Thymus (tissue), 11 donors: ENCODE results near the gene MTMR3. TPM values are rescaled to one million over a fixed set of nuclear protein-coding genes. Genes with fewer than 3 reads are reported as not detected.

ENCODE experiments used
- DNase-seq, 9 donors: peaks; one replicate each; pipeline ENCODE4 v3.0.0-alpha.2; 2013; ENCODE audit warnings: low spot score in 9 of 9, low read depth in 6 of 9, missing footprints in 1 of 9
- H3K27ac ChIP-seq, 2 donors: one replicate each; pipeline ENCODE4 v1.5.1; 2013; ENCODE audit warnings: control low read depth in 1 of 2, low read depth in 1 of 2, low read length in 1 of 2, mild to moderate bottlenecking in 1 of 2, moderate library complexity in 1 of 2
- H3K27me3 ChIP-seq, 2 donors: one replicate each; pipeline ENCODE4 v1.5.1; 2013; ENCODE audit warnings: low read length in 1 of 2; ENCODE audit not compliant: control insufficient read depth in 2 of 2, insufficient read depth in 1 of 2
- H3K36me3 ChIP-seq, 2 donors: one replicate each; pipeline ENCODE4 v1.5.1; 2013; ENCODE audit warnings: low read length in 1 of 2, mild to moderate bottlenecking in 1 of 2, moderate library complexity in 1 of 2; ENCODE audit not compliant: control insufficient read depth in 2 of 2, insufficient read depth in 2 of 2
- H3K4me1 ChIP-seq, 2 donors: one replicate each; pipeline ENCODE4 v1.5.1; 2013; ENCODE audit warnings: low read length in 2 of 2; ENCODE audit not compliant: control insufficient read depth in 2 of 2, insufficient read depth in 2 of 2
- H3K4me3 ChIP-seq, 2 donors: one replicate each; pipeline ENCODE4 v1.5.1; 2013; ENCODE audit warnings: low read length in 2 of 2, control low read depth in 1 of 2, mild to moderate bottlenecking in 1 of 2
- H3K9me3 ChIP-seq, 2 donors: one replicate each; pipeline ENCODE4 v1.5.1; 2013; ENCODE audit warnings: low read length in 1 of 2, mild to moderate bottlenecking in 1 of 2; ENCODE audit not compliant: control insufficient read depth in 2 of 2, insufficient read depth in 1 of 2
- WGBS: extraction: QIAGEN DNeasy Blood & Tissue Kit; methylation state at CpG from one replicate; pipeline ENCODE4 v1.1.7; 2013; 5-methylcytosine and 5-hydroxymethylcytosine counted together
- polyA plus RNA-seq: library from polyadenylated mRNA; stranded (reverse); fragments of 200-250 nt; gene quantifications from one replicate; pipeline ENCODE4 v1.2.3, GENCODE V29; 2013
- total RNA-seq: library from RNA; stranded (reverse); fragments of 120-200 nt; gene quantifications from one replicate; pipeline ENCODE4 v1.2.4, GENCODE V29; 2013
- donor health status: healthy.

The MTMR3 gene
- total and polyA plus RNA-seq, 2 donors: 14.8 to 16.4 TPM

DNA sequence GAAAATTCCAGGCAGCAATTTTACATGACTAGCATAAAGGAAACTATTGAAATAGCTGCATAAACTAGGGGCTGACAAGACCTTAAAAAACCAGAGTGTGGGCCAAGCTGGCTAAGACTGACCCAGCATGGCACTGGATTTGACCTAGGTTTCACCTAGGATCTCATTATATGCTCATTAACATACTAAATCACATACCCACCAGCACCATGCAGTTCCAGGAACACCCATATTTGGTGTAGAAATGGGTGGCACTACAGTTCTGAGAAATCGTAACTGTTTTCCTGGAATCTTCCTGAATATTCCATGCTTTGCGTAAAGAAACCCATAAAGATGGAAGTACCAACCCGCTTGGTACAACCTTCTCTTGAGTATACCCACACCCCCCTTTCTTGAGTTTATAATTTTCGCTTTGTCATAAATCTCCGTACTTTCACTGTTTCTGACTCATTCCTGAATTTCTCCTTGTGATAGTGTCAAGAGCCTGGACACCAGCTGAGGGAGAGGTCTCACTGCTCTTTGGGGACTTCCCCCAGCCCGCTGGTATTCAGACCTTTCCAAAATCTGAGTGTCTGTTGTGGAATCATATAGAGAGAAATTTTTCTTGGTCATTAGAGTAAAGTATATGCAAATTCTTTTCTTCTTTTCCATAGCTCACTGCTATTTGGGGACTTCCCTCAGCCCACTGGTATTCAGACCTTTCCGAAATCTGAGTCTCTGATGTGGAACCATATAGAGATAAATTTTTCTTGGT is 55.1 kb downstream of the MTMR3 start:
- no peaks in the 10 kb centered on the region for H3K36me3 ChIP-seq
- WGBS: 95% methylated on average over 7 of the region's 7 CpGs
- H3K27ac ChIP-seq: no peak overlapping the region
- no peaks in the 10 kb centered on the region for H3K27me3 ChIP-seq
- peaks cover 0 to 5% of the 10 kb centered on the region in 2 donors for H3K9me3 ChIP-seq
- no peaks in the 10 kb centered on the region for H3K4me1 ChIP-seq
- H3K4me3 ChIP-seq: no peak overlapping the region
- DNase-seq: no peak

DNA sequence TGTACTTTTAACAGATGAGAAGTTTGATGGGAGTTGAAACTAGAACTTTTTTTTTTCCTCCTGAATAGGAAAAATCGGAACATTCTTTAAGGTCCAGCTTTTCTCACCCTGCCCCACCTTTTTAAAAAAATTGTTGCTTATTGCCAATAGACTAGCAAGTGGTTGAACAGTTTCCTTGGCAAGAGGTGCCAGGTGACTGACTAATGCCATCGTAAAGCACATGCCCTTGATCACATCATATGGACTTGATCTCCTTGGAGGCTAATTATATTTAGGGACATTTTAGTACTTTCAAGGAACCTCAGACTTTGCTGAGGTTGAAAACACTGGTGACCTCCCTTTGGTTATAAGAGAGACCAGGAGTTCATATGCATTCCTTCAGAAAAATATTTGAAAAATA is 57.6 kb downstream of the MTMR3 start:
- Histone ChIP-seq H3K4me1 (peaks cover 0 to 2% of the 10 kb centered on the region in 2 donors), H3K9me3 (peaks cover 0 to 5% of the 10 kb centered on the region in 2 donors), H3K36me3 (no peaks in the 10 kb centered on the region), H3K4me3 (no peak overlapping the region), H3K27ac (no peak overlapping the region), H3K27me3 (no peaks in the 10 kb centered on the region)
- 100% methylated on average over 2 of the region's 2 CpGs for WGBS
- DNase-seq: no peak

DNA sequence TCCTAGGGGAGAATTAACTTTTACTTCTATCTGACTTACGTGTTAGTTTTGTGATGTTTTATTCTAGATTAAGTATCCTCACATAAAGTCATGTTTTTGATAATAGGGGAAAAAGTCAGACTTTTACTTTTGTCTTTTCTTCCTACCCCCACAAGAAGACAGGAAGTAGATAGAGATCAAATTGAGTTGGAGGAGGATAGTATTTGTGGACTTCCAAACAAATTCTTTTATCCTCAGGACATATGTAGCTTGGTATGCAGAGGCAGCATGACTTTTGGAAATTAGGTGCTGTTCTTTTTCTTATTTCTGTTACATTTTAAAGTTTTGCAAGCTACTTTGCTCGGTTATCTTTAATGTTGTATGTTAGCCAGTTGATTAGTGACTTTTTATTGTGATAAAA is 61.4 kb downstream of the MTMR3 start:
- 91% methylated on average over 2 of the region's 2 CpGs for WGBS
- no peaks in the 10 kb centered on the region for H3K27me3 ChIP-seq
- H3K4me1 ChIP-seq: peaks cover 0 to 2% of the 10 kb centered on the region in 2 donors
- no peak overlapping the region for H3K27ac ChIP-seq
- no peaks in the 10 kb centered on the region for H3K36me3 ChIP-seq
- H3K4me3 ChIP-seq: no peak overlapping the region
- peaks cover 0 to 5% of the 10 kb centered on the region in 2 donors for H3K9me3 ChIP-seq
- DNase-seq: no peak

DNA sequence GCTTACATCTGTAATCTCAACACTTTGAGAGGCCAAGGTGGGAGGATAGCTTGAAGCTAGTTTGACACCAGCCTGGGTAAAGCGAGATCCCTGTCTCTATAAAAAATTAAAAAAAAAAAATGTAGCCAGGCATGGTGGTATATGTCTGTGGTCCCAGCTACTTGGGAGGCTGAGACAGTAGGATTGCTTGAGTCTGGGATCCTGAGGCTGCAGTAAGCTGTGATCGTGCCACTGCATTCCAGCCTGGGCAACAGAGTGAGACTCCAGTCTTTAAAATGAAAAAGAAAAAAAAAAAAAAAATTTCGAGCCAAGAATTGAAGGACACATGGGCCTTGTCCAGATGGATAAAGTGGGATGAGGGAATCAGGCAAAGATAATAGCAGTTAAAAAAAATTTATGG is 62.5 kb downstream of the MTMR3 start:
- no peak overlapping the region for H3K4me3 ChIP-seq
- no peaks in the 10 kb centered on the region for H3K27me3 ChIP-seq
- H3K36me3 ChIP-seq: no peaks in the 10 kb centered on the region
- no peak overlapping the region for H3K27ac ChIP-seq
- H3K9me3 ChIP-seq: peaks cover 0 to 5% of the 10 kb centered on the region in 2 donors
- DNase-seq: no peak
- H3K4me1 ChIP-seq: peaks cover 0 to 2% of the 10 kb centered on the region in 2 donors
- WGBS: 97% methylated on average over 3 of the region's 3 CpGs

DNA sequence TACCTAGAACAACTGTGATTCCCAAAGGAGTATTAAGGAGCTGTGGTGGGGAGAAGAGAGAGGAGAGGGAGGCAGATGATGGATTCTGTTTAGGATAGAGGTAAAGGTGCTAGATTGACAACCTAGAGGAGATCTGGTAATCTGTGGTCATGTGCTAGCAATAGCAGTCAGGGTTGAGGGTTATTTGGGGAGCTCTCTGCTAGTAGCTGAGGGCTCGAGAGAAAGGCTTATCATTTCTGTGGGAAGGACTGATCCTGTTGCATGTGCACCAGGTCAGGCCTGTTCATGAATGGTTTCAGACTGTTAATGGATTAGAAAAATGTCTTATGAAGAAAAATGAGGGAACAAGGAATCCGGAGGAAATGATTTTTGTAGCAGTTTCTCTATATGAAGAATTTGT is 63.2 kb downstream of the MTMR3 start:
- H3K27me3 ChIP-seq: no peaks in the 10 kb centered on the region
- no peak overlapping the region for H3K4me3 ChIP-seq
- DNase-seq: no peak
- H3K27ac ChIP-seq: no peak overlapping the region
- H3K9me3 ChIP-seq: peaks cover 0 to 5% of the 10 kb centered on the region in 2 donors
- no peaks in the 10 kb centered on the region for H3K36me3 ChIP-seq
- WGBS: 93% methylated on average over 2 of the region's 2 CpGs
- peaks cover 0 to 2% of the 10 kb centered on the region in 2 donors for H3K4me1 ChIP-seq

DNA sequence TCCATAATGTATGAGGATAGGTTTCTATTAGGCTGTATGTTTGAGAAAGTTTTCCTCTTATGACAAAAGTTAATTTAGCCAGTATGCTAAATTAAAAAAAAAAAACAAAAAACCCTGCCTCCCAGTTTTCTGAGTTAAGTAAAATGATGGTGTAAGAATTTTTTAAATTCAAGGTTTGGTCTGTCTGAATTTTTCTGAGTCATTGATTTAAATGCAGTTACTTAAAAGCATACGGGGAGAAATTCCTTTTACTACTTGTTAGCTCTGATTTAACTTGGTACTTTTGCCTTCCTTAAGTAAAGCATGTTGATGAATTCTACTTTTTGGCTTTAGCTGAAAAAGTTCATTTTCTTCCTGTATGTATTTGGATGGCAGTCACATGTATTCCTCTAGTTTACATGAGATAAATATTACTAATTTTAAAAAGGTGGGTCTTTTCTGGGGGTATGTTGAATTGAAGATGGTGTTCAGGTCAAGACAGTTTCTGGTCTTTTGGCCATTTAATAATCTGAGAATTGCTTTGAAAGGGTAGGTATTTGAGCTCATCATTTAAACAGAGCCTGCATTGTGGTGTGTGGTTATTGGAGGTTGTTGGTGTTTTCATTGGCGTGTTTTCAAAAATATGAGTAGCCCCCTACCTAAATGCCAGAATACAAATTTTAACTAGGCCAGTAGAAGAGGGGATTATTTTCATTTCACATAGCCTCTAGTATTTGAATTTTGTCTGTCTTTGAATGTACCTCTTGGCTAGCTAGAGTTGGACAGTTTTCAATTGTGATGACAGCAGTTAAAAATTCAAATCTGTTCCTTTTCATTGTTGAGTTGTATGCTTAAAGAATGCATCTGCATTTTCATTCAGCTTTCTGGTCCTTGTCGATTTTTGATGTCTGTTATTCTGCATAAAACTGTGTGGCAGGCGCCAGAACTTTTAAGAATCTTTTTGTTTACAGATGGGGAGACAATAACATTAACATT is 64.7 kb downstream of the MTMR3 start:
- no peak overlapping the region for H3K27ac ChIP-seq
- H3K4me1 ChIP-seq: peaks cover 0 to 2% of the 10 kb centered on the region in 2 donors
- 89% methylated on average over 4 of the region's 4 CpGs for WGBS
- DNase-seq: no peak
- H3K36me3 ChIP-seq: no peaks in the 10 kb centered on the region
- H3K27me3 ChIP-seq: no peaks in the 10 kb centered on the region
- no peak overlapping the region for H3K4me3 ChIP-seq
- no peaks in the 10 kb centered on the region for H3K9me3 ChIP-seq

DNA sequence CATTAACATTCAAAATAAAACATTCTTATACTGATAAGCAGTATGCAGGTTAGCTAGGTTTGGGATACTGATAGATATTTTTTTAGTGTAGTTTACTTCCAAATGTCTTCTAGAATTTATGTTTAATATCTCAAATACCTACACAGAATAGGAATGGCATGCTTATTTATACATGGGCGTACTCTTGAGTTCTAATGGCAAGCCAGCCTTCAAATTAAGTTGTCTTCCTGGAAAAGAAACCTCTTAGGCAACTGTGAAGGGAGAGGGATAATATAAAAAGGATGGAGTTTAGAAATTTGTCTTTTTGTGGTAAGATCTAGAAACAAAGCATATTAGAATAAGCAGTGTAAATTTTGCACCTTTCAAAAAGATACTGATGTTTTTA is 65.4 kb downstream of the MTMR3 start:
- Histone ChIP-seq H3K4me1 (peaks cover 0 to 2% of the 10 kb centered on the region in 2 donors), H3K27ac (no peak overlapping the region), H3K9me3 (no peaks in the 10 kb centered on the region), H3K36me3 (no peaks in the 10 kb centered on the region), H3K4me3 (no peak overlapping the region), H3K27me3 (no peaks in the 10 kb centered on the region)
- DNase-seq: no peak
- WGBS: 96% methylated on average over 1 of the region's 1 CpG

DNA sequence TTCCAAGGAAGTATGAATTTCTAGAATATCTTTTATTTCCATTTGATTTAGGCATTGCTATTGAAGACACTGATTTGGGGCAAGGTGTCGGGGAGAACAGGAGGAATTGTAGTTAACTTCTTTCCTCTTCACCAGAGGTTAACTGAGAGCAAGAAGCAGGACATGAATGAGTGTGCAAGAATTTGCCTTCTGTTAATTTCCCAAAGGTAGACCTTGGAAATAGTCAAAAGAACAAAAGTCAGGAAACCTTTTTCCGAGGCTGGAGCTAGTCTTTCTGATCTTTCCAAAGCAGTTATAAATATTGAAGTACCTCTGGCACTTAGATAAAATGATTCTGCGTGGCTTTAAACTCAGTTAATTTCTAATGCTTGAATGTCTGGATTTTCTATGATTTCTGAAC is 66.9 kb downstream of the MTMR3 start:
- Histone ChIP-seq H3K27ac (no peak overlapping the region), H3K4me1 (no peaks in the 10 kb centered on the region), H3K9me3 (no peaks in the 10 kb centered on the region), H3K4me3 (no peak overlapping the region), H3K27me3 (no peaks in the 10 kb centered on the region), H3K36me3 (no peaks in the 10 kb centered on the region)
- DNase-seq: no peak
- WGBS: 94% methylated on average over 3 of the region's 3 CpGs

DNA sequence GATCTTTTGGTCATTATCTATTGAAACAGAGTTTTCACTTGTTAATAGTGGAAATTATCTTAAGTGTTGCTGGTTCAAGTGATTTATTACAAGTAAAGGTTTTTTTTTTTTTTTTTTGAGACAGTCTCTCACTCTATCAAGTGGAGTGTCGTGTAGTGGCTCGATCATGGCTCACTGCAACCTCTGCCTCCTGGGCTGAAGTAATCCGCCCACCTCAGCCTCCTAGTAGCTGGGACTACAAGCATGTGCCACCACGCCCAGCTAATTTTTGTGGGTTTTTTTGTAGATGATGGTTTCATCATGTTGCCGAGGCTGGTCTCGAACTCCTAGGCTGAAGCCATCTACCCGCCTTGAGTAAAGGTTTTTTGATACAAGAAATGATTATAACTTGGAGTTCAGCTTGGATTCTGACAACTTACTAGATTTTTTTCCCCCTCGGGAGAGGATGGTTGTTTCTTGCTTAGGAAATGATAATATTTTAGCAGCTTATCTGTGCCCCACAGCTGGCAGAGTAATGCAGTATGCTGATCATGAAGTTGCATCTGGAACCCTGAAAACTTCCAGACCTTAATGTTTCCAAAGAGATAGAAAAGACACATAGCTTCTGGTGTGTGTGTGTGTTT is 68.9 kb downstream of the MTMR3 start:
- DNase-seq: no peak
- H3K4me1 ChIP-seq: no peaks in the 10 kb centered on the region
- H3K27me3 ChIP-seq: no peaks in the 10 kb centered on the region
- H3K4me3 ChIP-seq: no peak overlapping the region
- H3K27ac ChIP-seq: no peak overlapping the region
- H3K36me3 ChIP-seq: no peaks in the 10 kb centered on the region
- H3K9me3 ChIP-seq: no peaks in the 10 kb centered on the region
- 90% methylated on average over 8 of the region's 8 CpGs for WGBS
